ENCODE results near the gene HBA1. TPM values are rescaled to one million over a fixed set of nuclear protein-coding genes. Genes with fewer than 3 reads are reported as not detected.
"Not testable (repeated sequence)": the region's sequence is repeated elsewhere in the genome, so short reads cannot be mapped to it uniquely, and the experiment has no call there.

The HBA1 gene
- total RNA-seq, 1 experiment from 2014 or later: not detected

DNA sequence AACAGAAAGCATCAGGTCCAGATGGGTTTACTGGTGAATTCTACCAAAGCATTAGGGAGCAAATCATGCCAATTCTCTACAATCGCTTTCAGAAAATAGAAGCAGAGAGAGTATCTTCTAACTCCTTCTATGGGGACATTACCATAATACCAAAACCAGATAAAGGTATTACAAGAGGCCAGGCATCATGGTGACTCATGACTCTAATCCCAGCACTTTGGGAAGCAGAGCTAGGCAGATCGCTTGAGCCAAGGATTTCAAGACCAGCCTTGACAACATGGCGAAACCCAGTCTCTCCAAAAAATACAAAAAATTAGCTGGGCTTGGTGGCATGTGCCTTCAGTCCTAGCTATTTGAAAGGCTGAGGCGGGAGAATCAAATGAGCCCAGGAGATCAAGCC, 26.8 kb downstream of the HBA1 start:
- no peak for DNase-seq (ENCODE audit: low spot score)

DNA sequence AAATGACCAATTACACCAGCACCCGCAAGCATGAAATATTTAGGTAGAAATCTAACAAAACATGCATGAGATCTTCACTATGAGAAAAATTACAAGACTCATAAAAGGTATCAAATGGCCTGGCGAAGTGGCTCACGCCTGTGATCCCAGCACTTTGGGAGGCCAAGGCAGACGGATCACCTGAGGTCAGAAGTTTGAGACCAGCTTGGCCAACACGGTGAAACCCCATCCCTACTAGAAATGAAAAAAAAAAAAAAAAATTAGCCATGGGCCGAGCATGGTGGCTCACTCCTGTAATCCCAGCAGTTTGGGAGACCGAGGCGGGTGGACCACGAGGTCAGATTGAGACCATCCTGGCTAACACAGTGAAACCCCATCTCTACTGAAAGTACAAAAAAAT, 27.6 kb downstream of the HBA1 start:
- not testable (repeated sequence) for DNase-seq (ENCODE audit: low spot score)

DNA sequence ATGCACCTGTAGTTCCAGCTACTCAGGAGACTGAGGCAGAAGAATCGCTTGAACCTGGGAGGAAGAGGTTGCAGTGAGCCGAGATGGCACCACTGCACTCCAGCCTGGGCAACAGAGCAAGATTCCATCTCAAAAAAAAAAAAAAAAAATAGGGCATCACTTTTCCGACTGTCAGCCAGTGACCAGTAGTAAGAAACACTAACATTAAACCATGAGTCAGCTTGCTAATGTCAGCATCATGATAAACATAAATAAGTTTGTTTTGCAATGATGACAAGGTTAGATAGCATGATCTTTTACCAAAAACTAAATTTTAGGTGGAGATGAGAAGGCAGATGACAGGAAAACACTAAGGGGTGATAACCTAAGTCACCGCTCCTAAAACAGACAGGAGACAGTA, 32.9 kb downstream of the HBA1 start:
- DNase-seq (ENCODE audit: low spot score): not testable (repeated sequence)

GRCh38 chr16:211631-212180, 35.2 kb downstream of the HBA1 start:
- not testable (repeated sequence) for DNase-seq (ENCODE audit: low spot score)

DNA sequence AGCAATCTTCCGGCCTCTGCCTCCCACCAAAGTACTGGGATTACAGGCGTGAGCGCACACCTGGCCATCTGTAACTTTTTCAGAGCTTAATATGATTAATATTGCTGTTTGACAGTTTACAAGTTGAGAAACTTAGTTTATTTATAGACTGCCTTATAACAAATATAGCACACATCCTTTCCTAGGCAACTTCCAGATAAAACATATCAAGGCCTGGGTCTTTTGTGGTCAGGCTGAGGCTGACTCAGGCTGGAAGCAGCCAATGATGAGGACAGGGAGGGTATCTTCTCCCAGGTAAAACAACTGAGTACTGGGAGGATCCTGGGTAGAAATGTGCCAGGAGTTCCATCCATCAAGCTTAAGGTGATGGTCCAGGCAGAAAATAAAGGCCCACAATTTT, 36.5 kb downstream of the HBA1 start:
- no peak for DNase-seq (ENCODE audit: low spot score)

DNA sequence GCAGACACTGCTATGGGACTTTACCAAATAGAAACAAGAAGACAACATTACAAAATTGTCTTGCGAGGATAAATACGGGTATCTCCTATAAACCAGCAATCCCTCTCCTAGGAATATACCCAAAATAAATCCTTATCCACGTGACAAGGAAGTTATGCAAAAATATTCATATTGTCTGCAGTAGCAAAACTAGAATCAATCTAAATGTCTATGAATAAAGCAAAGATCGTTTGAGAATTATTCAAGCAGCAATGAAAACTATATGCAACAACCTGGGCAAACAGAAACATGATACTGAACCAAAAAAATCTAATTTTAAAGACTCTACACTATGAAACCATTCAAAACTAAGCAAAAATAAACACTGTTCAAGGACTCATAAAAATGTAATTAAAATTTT, 43.5 kb downstream of the HBA1 start:
- DNase-seq (ENCODE audit: low spot score): no peak

Other genes with a start within 250 kb of the HBA1 start
- gene POLR3K, start 123.1 kb upstream of the HBA1 start, total RNA-seq (2014; rRNA removed; shearing (Covaris generic)): 8.3 and 12.5 TPM in 2 replicates
- 42.4 and 46.6 TPM in 2 replicates for gene SNRNP25, start 122.9 kb upstream of the HBA1 start, total RNA-seq (2014; rRNA removed; shearing (Covaris generic))
- gene RHBDF1, start 104.0 kb upstream of the HBA1 start, total RNA-seq (2014; rRNA removed; shearing (Covaris generic)): 12.4 and 15.5 TPM in 2 replicates
- 62.8 and 94.3 TPM in 2 replicates for gene MPG, start 98.5 kb upstream of the HBA1 start, total RNA-seq (2014; rRNA removed; shearing (Covaris generic))
- 2.6 and 5.0 TPM in 2 replicates for gene NPRL3, start 38.0 kb upstream of the HBA1 start, total RNA-seq (2014; rRNA removed; shearing (Covaris generic))
- not detected in 2 replicates for gene HBZ, start 24.0 kb upstream of the HBA1 start, total RNA-seq (2014; rRNA removed; shearing (Covaris generic))
- not detected in 2 replicates for gene HBM, start 10.7 kb upstream of the HBA1 start, total RNA-seq (2014; rRNA removed; shearing (Covaris generic))
- 3.3 TPM in 1 of 2 replicates, not detected in the other for gene HBA2, start 3.8 kb upstream of the HBA1 start, total RNA-seq (2014; rRNA removed; shearing (Covaris generic))
- not detected in 2 replicates for gene HBQ1, start 3.8 kb downstream of the HBA1 start, total RNA-seq (2014; rRNA removed; shearing (Covaris generic))
- gene LUC7L, start 52.8 kb downstream of the HBA1 start, total RNA-seq (2014; rRNA removed; shearing (Covaris generic)): 39.6 and 44.7 TPM in 2 replicates
- 118 and 178 TPM in 2 replicates for gene FAM234A, start 58.1 kb downstream of the HBA1 start, total RNA-seq (2014; rRNA removed; shearing (Covaris generic))
- not detected in 2 replicates for gene RGS11, start 99.3 kb downstream of the HBA1 start, total RNA-seq (2014; rRNA removed; shearing (Covaris generic))
- gene ARHGDIG, start 103.9 kb downstream of the HBA1 start, total RNA-seq (2014; rRNA removed; shearing (Covaris generic)): not detected in 2 replicates
- not detected in 2 replicates for gene PDIA2, start 106.5 kb downstream of the HBA1 start, total RNA-seq (2014; rRNA removed; shearing (Covaris generic))
- gene AXIN1, start 176.0 kb downstream of the HBA1 start, total RNA-seq (2014; rRNA removed; shearing (Covaris generic)): 5.6 and 7.0 TPM in 2 replicates
- 159 and 167 TPM in 2 replicates for gene MRPL28, start 193.9 kb downstream of the HBA1 start, total RNA-seq (2014; rRNA removed; shearing (Covaris generic))
- gene PGAP6, start 205.3 kb downstream of the HBA1 start, total RNA-seq (2014; rRNA removed; shearing (Covaris generic)): 13.7 and 15.9 TPM in 2 replicates
- 87.5 and 95.3 TPM in 2 replicates for gene NME4, start 220.5 kb downstream of the HBA1 start, total RNA-seq (2014; rRNA removed; shearing (Covaris generic))
- gene DECR2, start 225.2 kb downstream of the HBA1 start, total RNA-seq (2014; rRNA removed; shearing (Covaris generic)): 5.9 and 8.7 TPM in 2 replicates
- gene RAB11FIP3, start 249.0 kb downstream of the HBA1 start, total RNA-seq (2014; rRNA removed; shearing (Covaris generic)): 5.4 and 11.5 TPM in 2 replicates